DMS153 (cell line): ENCODE measurements around the gene PLA2G12B.
"Not testable (repeated sequence)": the region's sequence is repeated elsewhere in the genome, so short reads cannot be mapped to it uniquely, and the experiment has no call there.

Experiments
- DNase-seq: peaks from one replicate; lab custom pipeline; 2025; lab: John Stamatoyannopoulos, UW

PLA2G12B gene

GRCh38 chr10:72954596-72955554, at the start of gene PLA2G12B:
Gene PLA2G12B (minus strand): TSS chr10:72954806. CDS start chr10:72954685, 121 bp downstream.
- DNase-seq: peak; percentile 20

- DNase-seq: no peak
These were observed 49.2 kb upstream of the PLA2G12B start for GRCh38 chr10:73003822-73004221.

GRCh38 chr10:73000973-73001372, 46.4 kb upstream of the PLA2G12B start:
- DNase-seq: no peak

GRCh38 chr10:72997099-72997498, 42.5 kb upstream of the PLA2G12B start:
- DNase-seq: no peak

- DNase-seq: not testable (repeated sequence)
These were observed 40.9 kb upstream of the PLA2G12B start for GRCh38 chr10:72995459-72995858.

GRCh38 chr10:72989771-72990170, 35.2 kb upstream of the PLA2G12B start:
- DNase-seq: not testable (repeated sequence)

- not testable (repeated sequence) for DNase-seq
These were observed 30.0 kb upstream of the PLA2G12B start for GRCh38 chr10:72984618-72985017.

GRCh38 chr10:72981882-72982529, 27.4 kb upstream of the PLA2G12B start:
- no peak for DNase-seq

GRCh38 chr10:72981028-72981881, 26.6 kb upstream of the PLA2G12B start:
- no peak for DNase-seq

GRCh38 chr10:72980348-72980747, 25.7 kb upstream of the PLA2G12B start:
- DNase-seq: no peak

GRCh38 chr10:72979709-72980108, 25.1 kb upstream of the PLA2G12B start:
- DNase-seq: no peak

GRCh38 chr10:72976886-72977285, 22.3 kb upstream of the PLA2G12B start:
- DNase-seq: no peak

GRCh38 chr10:72956001-72956400, 1.4 kb upstream of the PLA2G12B start:
- DNase-seq: no peak

- DNase-seq: no peak
These were observed 393 bp downstream of the PLA2G12B start for GRCh38 chr10:72954230-72954595.

- no peak for DNase-seq
These were observed 919 bp downstream of the PLA2G12B start for GRCh38 chr10:72953687-72954086.

- peak; percentile 5 for DNase-seq
These were observed 1.9 kb downstream of the PLA2G12B start for GRCh38 chr10:72952642-72953158.

GRCh38 chr10:72952189-72952588, 2.4 kb downstream of the PLA2G12B start:
- no peak for DNase-seq

GRCh38 chr10:72951760-72952159, 2.8 kb downstream of the PLA2G12B start:
- DNase-seq: no peak

- DNase-seq: no peak
These were observed 5.8 kb downstream of the PLA2G12B start for GRCh38 chr10:72948762-72949161.

GRCh38 chr10:72946963-72947362, 7.6 kb downstream of the PLA2G12B start:
- DNase-seq: no peak

- DNase-seq: no peak
These were observed 10.9 kb downstream of the PLA2G12B start for GRCh38 chr10:72943498-72944234.
